ENCODE results near the gene CYTH1.

The CYTH1 gene, protein sequence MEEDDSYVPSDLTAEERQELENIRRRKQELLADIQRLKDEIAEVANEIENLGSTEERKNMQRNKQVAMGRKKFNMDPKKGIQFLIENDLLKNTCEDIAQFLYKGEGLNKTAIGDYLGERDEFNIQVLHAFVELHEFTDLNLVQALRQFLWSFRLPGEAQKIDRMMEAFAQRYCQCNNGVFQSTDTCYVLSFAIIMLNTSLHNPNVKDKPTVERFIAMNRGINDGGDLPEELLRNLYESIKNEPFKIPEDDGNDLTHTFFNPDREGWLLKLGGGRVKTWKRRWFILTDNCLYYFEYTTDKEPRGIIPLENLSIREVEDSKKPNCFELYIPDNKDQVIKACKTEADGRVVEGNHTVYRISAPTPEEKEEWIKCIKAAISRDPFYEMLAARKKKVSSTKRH

DNA sequence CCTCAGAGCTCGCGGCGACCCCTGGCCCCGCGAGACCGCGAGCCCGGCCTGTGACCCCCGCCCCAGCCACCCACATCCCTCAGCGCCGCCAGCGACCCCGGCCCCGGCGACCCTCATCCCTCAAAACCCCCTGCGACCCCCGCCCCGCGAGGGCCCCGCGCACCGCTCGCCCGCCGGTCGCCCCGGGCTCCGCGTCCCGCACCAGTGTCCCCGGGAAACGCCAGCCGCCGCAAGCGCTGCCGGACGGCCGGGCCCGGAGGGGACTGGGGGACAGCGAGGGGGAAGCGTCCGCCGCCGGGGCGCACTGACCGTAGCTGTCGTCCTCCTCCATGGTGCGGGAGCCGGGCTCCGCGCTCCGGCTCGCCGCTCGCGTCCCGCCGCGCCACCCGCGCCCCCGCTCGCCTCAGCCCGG is at the start of gene CYTH1:
CYTH1 (minus strand) TSS at position 381 of the 412 bp plus-strand sequence; CDS start at position 331, 50 bp downstream.
- DNase-seq: no peak

DNA sequence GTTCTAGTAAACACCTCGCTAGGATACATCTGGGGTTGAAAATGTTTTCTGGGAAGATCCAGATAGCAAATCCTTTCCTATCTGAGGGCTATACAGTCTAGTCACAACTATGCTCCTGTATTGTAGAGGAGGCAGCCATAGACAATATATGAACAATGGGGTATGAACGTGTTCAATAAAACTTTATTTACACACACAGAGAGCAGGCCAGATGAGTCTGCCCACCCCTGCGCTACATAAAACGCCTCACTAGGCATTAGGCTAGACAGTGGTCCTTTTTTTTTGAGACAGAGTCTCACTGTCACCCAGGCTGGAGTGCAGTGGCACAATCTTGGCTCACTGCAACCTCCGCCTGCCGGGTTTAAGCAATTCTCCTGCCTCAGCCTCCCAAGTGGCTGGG is 47.4 kb upstream of the CYTH1 start:
- no peak for DNase-seq

DNA sequence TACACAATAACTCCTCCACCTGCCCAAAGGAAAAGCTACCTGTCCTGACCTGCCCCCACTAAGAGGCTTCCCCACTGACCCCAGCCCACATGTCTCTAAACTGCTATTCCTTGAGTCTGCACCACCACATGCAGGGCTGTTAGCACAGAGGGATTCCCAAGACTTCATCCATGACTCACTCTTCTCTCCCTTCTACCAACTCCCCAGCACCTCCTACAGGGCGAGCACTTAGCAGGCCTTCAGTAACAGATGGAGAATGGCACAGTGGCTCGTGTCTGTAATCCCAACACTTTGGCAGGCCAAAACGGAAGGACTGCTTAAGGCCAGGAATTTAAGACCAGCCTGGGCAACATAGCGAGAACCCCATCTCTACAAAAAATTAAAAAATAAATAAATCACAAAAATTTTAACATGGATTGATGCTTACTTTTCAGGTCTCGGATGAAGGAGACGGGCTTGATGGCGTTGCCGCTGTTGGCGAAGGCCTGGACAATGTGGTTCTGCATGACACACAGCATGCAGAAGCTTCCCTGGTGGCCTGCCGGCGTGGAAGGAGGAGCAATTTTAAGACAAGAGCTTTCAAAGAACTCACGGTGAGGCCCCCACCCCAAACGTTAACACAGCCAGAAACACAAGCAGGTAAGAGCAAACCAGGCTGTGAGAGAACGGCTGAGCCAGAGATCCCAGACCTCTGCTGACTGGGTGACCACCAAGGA is 46.6 kb upstream of the CYTH1 start:
- no peak for DNase-seq

DNA sequence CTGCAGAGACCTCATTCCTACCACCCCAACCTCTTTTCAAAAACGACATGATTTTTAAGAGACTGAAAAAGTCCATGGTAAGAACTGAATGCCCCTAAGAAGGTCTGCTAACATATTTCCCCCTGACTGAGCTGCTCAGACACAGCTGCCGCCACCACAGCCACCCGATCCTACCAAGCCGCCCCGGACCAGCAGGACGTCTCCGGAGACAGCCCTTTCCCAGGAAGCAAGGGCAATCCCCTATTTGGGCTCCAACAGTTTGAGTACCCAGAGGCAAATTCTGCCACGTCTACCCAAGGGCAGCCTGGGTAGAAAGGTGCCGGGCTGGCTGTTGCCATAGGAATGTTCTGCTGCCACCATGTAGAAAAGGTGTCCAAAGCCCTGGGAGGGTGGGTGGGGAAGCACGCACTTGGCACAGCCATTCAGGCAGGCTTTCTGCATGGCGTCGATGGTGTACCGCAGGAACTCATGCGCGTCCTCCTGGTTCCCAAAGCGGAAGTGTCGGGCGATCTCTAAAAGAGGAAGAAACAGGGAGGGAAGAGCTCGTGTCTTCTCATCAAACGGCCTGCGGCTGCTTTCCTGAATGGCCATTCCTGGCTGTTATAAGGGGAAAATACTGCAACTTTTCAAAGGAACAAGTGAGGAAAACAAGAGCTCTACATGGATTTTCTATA is 44.9 kb upstream of the CYTH1 start:
- no peak for DNase-seq

DNA sequence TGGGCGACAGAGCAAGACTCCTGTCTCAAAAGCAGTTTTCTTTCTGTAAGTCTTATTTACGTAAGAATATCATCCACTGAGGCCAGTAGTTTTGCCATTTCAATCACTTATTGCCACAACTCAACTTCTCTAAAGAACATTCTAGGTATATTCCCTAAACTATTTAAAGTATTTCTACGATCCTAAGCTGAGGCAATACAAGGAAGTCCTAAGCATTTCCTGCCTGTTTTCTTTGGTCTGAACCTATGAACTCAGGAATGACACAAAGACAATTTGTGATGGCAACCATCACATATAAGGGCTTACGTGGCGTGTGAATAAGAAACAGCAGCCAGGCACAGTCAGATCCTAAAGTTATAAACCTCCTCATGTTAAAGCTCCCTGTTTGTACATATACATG is 44.3 kb upstream of the CYTH1 start:
- DNase-seq: no peak

DNA sequence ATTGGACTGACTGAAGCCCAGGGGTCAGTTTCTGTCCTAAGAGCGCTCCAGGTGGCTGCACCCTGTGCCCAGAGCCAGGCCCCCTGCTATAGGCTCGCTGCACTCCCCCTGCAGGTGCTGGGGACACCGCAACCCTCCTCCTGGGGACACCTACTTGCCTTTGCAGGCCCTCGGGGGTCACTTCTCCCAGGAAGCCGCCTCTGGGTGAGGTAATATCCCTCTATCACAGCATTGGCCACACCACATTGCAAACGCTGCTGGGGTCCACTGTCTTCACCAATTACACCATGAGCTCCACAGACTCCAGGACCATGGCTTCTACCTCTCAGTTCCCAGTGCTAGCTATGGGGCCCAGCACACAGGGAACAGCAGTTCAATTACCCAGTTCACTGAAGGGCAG is 43.6 kb upstream of the CYTH1 start:
- no peak for DNase-seq

DNA sequence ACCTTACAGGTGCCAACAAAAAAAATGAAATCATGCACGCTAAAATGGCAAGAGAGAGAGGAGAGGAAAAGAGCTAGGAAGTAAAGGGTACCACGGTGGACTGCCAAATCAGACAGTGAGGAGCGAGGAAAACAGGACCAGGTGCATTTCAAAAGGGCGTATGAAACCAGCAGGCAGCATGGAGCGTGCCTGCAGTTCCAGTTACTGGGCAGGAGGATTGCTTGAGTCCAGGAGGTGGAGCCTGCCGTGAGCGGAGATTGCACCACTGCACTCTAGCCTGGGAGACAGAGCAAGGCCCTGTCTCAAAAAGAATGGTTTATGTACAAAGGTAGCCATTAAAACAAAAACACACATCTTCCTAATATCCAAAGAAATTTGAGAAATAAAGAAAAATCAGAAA is 42.2 kb upstream of the CYTH1 start:
- DNase-seq: no peak

DNA sequence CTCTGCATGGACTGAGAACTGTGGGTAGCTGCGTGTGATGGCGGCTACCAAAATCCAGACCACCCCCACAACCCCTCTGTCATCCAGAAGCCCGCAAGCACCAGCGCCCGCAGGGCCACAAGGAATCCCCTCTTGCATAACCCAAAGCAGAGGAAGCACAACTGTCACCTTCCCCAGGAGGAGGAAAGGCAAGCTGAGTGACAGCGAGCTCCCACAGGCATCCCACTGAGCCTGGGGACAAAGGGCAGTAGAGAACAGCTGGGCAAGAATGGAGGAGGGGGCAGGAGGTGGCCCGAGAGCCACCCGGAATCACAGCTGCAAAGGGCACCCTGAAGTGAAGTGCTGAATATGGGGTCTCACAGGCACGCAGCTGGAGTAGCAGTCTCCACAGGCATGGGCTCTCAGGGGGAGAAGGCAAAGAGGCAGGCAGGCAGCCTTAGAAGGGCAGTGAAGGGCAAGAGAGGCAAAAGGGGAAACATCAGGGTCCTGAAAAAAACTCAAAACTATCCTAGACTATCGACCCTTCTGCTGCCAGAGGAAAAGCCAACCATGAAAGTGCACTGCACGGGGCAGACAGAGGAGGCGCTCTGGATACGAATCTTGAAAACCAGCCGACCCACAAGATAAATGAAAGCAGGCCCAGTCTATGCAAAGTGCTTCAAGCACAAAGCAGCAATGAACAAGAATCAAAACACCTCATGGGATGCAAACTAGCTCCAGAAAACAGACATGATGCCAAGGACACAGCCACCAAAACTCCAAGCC is 41.4 kb upstream of the CYTH1 start:
- no peak for DNase-seq

DNA sequence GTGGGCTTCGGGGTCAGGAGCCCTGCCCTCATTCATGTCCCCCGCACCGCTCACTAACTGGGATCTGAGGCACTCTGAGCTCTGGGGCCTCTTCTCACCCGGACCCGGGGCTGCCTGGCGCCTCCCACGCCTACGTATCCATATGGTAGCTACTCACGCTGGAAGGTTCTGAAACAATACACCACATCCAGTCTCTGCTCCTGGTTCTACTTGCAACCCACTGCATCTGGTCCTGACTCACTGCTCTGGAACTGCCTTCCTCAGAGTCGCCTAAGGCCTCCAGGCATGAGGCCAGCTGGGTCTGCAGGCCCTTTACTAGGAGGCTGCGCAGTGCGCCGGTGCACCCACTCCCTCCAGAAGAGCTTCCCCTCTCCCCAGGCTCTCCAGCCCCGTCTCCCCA is 40.5 kb upstream of the CYTH1 start:
- no peak for DNase-seq

DNA sequence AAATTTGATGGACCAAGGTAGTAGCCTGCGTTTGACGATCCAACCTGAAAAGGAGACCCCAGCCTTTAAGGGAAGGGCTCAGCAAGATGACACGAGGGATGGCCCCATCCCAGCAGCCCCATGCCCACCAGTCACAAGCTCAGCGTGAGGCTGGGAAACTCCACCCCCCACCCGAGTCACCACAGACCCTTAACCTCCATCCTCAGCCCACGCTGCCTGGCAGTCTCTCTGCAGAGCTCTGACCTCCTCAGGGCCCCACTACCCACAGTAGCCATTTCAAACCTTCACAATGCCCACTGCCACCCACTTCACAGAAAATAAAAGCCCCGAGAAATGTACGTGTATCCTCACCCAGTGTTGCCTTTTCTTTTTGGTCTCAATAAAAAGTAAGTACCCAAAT is 39.9 kb upstream of the CYTH1 start:
- no peak for DNase-seq

DNA sequence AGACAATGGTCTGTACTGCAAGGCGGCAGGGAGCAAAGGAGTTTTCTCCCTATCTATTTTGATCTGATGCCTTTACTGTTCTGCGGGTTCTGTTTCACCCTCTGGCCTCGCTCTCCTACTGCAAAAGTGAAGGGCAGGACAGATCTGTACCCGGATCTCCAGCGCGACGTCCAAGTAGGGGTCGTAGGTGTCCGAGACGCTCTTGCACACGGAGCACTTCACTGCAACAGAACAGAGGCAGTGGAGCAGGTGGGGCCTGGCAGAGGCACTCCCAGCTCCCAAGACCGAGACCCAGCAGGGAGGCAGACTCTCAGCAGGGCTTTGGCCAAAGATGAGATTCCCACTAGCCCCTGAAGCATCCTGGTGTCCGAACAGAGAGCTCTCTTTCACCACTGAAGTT is 38.8 kb upstream of the CYTH1 start:
- DNase-seq: no peak

DNA sequence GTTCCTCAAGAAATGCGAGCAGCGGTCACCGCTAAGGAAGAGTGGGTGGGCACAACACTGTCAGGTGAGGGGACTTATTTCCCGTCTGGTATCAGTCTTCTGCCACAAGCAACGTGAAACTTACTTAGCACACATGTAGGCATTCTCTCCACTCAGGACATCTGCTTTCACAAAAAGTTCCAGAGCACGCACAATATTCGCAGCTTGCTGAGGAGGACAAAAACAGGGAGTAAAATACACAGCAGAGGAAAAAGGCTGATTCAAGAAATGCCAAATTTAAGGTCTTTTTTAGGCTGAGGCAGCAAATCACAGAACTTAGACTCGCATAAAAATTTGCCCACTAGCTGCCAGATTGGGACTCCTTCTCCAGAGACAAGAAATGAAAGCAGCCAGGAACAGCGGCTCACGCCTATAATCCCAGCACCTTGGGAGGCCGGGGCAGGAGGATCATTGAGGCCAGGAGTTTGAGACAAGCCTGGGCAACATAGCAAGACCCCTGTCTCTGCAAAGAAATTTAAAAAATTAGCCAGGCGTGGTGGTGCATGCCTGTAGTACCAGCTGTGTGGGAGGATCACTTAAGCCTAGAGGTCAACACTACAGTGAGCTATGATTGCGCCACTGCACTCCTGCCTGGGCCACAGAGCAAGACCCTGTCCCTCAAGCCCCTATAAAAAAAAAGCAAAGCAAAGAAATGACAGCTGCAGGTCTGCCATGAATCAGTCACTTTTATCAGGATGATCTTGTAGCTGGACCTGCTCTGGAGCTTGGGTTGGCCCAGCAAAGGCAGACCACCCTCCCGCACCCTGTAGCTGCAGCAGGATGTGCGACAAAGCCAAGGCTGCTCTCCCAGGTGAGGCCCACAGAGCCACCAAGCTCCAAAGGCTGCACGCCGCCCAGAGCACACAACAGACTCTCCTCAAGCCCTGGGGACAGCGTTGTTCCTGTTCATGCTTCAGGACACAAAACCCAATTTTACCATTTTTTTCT is 38.0 kb upstream of the CYTH1 start:
- no peak for DNase-seq

DNA sequence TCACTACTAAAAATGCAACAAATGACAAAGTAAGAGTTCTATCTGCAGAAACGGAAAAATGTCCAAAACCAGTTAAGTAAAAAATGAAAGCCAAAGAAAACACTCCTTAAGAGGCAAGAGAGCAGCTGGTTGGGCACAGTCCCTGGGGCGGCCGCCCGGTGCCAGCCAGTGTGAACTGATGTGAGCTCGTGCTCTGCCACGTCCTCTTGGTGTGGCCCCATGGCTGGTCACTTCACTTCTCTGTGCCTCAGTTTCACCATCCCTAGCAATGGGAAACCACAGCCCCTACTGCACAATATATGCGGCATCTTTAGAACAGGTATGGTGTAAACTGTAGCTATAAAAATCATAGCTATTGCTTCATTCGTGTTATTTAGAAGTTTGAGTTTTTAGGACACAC is 37.3 kb upstream of the CYTH1 start:
- DNase-seq: no peak

DNA sequence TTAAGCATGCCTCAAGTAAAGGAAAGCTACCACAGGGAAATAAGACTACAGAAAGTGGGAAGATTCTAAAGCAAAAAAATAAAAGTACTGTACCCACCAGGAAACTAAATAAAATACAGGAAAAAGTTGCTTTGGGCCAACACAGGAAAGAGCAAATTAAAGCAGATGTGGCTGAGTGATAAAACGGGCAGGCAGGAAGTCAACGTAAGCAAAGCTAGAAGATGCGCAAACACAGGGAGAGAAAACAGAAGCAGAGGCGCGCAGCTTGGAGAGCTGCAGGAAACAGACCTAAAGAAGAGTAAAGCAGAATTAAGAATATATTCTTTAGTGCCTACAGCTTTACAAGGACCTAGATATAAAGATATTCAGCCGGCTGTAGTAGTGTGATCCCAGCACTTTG is 36.9 kb upstream of the CYTH1 start:
- DNase-seq: no peak

DNA sequence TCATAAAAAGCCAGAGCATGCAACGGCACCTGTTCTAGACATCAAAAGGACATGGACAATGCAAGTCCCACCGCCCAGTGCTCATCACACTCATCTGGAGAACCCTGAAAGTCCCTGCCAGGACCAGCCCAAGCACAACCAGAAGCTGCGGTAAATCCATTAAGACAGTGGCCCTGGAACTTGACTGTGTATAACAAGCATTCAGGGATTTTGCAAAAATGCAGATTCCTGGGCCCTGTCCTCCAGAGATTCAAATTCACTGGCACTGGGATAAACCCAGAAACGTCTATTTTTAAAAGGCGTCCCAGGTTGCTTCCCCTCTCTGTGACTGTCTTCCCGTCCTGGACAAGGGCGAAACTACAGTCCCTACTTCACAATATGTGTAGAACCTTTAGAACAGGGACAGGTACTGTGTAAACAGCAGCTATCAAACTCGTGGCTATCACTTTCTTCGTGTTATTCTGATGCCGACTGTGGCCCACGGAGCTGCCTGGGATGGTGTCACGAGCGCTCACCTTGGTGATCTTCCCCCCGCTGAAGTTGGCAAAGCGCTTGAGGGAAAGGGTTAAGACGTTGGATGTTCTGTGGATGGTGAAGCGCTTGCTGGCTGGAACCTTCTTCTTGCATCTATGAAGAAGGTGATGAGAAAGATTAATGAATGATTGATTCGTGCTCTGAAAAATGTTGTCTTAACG is 36.2 kb upstream of the CYTH1 start:
- no peak for DNase-seq

DNA sequence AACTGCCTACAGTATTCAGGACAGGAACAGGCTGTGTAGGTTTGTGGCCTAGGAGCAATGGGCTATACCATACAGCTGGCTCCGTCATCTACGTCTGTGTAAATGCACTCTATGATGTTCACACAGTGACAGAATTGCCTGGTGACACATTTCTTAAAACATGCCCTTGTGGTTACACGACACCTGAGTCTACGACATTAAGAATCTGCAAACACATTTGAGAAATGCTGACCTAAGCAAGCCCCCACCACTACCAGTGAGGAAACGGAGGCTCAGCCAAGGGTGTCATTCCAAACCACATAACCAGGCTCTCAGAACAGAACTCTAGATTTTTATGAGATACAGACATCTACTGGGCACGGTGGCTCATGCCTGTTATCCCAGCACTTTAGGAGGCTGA is 35.0 kb upstream of the CYTH1 start:
- peak; percentile 32 for DNase-seq

DNA sequence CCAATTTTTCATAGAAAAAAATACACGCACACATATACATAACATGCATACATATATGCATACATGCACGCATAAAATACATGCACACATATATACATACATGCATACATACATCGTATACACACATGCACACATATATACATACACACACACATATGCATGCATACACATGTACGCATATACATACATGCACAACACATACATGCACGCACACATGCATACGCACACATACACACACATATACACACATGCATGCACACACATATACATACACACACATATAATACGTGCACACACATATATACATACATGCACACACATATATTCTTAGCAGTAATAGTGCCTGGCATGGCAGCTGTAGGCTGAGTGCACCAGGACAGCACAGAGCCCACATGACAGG is 33.6 kb upstream of the CYTH1 start:
- no peak for DNase-seq

DNA sequence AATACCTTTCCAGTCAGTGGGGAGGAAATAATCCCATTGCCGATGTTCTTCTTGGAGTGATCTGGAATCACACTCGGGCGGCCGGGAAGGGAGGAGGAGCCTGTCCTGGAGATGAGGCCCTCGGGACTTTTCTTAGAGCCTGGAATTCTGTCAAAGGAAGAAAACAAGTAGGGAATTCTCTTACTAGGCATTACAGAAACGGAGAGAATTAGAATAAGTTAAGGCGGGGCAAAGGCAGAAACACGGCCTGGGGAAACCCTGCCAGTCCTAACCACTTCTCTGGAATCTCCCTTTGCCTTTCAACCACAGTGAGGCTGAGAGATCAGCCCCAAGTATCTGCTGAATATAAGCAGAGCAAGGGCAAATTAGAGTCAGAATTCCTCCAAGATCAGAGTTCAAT is 30.8 kb upstream of the CYTH1 start:
- DNase-seq: no peak

DNA sequence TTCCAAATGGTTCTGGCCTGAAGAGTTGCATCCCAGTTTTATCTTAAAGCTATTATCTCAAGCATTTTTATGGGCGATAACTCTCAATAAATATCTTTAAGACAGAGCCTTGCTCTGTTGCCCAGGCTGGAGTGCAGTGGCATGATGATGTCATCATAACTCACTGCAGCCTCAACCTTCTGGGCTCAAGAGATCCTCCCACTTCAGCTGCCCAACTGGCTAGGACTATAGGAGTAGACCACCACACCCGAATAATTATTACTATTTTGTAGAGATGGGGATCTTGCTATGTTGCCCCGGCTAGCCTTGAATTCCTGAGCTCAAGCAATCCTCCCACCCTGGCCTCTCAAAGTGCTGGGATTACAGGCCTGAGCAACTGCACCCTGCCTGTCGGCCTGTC is 26.1 kb upstream of the CYTH1 start:
- no peak for DNase-seq

DNA sequence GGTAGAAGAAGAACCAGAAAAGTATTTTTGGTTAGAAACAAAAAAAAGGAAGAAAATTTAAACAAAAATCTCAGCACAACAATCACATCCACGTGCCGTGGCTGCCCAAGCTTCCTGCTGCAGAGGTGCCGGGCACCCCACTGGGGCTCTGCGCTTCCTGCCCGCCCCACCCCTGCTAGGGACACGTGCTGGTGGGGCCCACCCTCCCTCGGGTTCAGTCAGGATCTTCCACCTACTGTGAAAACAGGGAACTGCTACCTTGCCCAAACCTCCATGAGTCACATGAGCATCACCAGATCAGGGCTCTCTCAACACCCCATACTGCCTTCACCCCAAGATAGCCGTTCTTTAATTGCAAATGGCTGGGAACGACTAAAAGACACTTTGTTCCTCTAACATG is 24.4 kb upstream of the CYTH1 start:
- DNase-seq: no peak

DNA sequence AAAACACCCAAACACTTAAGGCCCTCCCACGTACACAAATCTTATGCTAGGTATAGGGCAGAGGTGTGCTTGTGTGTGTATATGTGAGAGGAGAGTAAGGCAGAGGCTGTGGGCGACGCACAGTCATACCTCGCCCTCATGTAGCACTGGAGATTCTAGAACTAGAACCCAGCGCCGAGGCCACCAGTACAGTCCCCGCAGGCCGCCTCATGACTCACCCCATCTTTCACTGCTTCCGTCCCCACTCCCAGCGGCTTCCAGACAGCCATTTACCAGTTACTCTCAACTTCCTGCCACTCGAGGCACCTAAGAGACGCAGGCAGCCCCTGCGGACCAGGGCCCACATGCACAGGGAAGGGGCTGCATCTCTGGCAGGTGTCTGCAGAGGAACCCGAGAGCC is 23.2 kb upstream of the CYTH1 start:
- DNase-seq: peak; percentile 57

All from stimulated activated CD4-positive, alpha-beta T cell treated with anti-CD3 and anti-CD28 coated beads, Interleukin-12 subunit alpha, Interleukin-12 subunit beta, amount 100 ng/mL, for 4 hours (primary cell).